ENCODE measurements around the gene ARHGAP10.
A peak's percentile ranks its signal among the peaks of the same experiment; 100 is the strongest.
"Not testable (repeated sequence)": the region's sequence is repeated elsewhere in the genome, so short reads cannot be mapped to it uniquely, and the experiment has no call there.

ARHGAP10 gene

DNA sequence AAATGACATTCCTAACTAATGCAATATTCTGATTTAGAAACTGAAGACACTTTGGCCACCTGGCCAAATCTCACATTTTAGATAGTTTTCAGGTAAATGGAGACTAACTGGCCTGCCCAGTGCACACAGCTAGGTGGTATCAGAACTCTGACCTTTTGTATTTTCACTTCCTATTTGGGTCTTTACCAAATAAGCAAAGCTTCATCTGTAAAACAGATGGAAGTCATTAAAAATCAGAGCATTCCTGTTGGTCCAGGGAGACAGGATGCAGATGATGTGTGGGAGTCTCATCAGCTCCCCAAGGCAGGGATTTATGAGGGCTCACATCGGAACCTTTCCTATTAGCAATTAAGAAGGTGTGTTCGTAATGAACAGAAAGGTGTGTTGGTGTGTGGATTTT lies 57.7 kb downstream of the ARHGAP10 start:
- DNase-seq (ENCODE audit: low spot score), result no peak
- TF ChIP-seq, protein P1, sequence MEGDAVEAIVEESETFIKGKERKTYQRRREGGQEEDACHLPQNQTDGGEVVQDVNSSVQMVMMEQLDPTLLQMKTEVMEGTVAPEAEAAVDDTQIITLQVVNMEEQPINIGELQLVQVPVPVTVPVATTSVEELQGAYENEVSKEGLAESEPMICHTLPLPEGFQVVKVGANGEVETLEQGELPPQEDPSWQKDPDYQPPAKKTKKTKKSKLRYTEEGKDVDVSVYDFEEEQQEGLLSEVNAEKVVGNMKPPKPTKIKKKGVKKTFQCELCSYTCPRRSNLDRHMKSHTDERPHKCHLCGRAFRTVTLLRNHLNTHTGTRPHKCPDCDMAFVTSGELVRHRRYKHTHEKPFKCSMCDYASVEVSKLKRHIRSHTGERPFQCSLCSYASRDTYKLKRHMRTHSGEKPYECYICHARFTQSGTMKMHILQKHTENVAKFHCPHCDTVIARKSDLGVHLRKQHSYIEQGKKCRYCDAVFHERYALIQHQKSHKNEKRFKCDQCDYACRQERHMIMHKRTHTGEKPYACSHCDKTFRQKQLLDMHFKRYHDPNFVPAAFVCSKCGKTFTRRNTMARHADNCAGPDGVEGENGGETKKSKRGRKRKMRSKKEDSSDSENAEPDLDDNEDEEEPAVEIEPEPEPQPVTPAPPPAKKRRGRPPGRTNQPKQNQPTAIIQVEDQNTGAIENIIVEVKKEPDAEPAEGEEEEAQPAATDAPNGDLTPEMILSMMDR (IDR thresholded peaks at IDR 0.05; ENCODE audit: extremely low read depth, missing control alignments), result no peak

DNA sequence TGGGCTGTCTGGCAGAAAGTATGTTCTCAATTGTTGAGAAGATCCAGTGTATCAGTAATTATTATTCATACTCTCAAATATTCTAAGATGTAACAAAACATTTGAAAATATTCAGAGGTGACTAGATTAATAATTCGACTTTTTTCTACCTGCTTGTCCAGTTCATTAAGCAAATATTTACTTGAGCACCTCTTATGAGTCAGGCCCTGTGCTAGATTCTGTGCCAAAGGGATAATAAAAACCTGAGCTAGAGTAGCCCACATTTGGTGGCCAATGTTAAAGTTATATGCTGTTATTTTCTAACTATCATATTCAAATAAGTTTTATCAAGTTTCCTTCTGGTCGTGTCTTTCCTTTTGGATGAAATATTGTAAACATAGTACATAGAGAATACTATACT lies 58.5 kb downstream of the ARHGAP10 start:
- TF ChIP-seq, protein P1 (IDR thresholded peaks at IDR 0.05; ENCODE audit: extremely low read depth, missing control alignments), result no peak
- DNase-seq (ENCODE audit: low spot score), result no peak

DNA sequence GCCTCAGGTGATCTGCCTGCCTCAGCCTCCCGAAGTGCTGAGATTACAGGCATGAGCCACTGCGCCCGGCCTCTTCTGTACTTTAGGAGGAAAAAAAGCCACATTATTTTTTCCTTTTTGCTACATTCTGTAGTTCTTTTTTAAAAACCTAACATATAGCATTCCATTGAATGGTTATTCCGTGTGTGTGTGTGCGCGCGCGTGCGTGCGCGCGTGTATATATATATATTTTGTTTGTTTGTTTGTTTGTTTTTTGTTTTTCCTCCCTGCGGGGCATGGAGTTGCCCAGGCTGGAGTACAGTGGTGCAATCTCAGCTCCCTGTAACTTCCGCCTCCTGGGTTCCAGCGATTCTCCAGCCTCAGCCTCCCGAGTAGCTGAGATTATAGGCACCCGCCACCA lies 59.5 kb downstream of the ARHGAP10 start:
- no peak for DNase-seq (ENCODE audit: low spot score)
- TF ChIP-seq, protein P1 (IDR thresholded peaks at IDR 0.05; ENCODE audit: extremely low read depth, missing control alignments), result no peak

DNA sequence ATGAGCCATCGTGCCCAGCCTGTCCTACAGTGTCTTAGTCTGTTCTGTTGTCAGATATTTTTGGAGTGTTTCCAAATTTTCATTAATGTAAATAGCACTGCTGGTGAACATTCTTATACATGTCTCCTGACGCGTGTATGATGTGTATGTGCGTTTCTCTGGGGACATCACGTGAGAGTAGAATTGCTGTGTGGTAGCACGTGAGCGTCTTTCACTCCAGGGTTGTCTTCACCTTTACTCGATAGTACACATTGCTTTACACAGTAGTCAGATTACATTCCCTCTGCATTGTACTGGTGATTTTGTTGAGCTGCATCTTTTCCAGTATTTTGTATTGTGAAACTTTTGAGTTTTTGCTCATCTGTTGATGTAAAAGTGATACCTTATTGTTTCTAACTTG lies 60.0 kb downstream of the ARHGAP10 start:
- TF ChIP-seq, protein P1 (IDR thresholded peaks at IDR 0.05; ENCODE audit: extremely low read depth, missing control alignments), result no peak
- DNase-seq (ENCODE audit: low spot score), result no peak

DNA sequence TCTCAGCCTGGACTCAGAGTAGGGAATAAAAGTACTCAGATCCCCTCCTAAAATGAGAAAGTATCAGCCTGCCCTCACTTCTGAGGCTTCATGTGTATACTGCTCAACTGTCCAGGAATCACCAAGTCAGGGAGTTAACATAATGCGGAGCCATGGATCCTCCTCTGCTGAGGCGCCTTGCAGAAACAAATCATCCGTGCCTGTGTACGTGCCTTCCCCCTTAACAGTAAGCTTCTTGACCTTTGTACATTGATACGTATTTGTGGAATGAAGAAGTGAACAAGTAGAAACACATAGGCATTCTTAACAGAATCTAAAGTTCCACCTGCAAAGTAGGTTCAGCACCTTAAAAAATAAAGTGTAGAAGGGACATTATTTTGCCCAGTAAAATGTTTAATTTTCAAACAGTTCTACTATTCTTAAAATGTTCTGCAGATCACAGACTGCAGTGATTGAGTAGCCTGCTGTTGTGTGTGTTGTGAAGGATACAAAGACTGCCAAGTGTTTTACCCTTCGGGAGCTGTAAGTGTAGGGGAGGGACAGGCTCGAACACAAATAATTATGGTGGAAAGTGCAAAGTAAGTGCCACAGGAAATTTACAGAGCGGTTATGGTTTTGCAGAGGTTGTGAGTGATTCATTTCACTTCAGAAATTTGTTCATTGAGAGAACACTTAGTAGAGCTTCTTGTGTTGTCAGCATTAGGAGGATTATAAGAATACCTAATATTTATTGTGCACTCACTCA lies 61.9 kb downstream of the ARHGAP10 start:
- DNase-seq (ENCODE audit: low spot score), result peak; percentile 26
- TF ChIP-seq, protein P1 (IDR thresholded peaks at IDR 0.05; ENCODE audit: extremely low read depth, missing control alignments), result no peak

DNA sequence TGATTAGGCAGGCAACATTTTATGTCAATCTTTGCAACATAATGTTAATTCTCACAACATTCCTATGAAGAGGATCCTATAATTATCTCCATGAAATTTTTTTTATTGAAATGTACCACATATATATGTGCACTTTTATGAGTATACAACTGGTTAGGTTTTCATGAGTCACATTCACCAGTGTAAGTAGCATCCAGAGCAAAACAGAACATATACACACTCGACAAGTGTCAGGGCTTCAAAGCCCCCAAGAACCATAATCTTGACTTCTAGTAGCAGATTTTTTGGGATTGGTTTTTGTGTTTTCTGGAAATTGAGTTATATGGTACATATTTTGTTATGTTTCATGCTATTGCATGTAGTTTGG lies 62.4 kb downstream of the ARHGAP10 start:
- DNase-seq (ENCODE audit: low spot score), result no peak
- TF ChIP-seq, protein P1 (IDR thresholded peaks at IDR 0.05; ENCODE audit: extremely low read depth, missing control alignments), result no peak

DNA sequence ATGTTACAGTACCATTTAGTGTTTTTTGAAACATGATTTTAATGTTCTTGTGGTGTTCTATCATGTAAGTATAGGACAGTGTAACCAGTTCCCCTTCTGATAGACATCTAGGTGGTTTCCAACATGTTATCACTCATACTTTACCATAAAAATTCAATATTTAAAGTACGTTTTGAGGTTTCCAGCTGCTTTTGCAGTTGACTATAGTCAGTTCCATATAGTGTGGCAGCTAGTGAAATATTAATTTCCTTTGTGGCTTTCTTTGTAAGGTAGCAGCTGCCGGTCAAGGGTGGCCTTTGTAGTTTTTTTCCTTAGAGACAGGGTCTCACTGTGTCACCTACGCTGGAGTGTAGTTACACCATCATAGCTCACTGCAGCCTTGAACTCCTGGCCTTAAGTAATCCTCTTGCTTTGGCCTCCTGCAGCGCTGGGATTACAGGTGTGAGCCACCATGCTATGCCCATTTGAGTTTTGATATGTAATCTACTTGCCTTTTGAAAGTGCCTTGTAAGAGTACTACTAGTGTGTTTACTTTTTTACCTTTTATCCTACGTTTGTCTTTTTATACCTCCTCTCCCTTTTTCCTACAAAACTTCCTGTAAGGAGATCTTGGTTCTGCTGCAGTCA lies 63.0 kb downstream of the ARHGAP10 start:
- DNase-seq (ENCODE audit: low spot score), result peak; percentile 25
- TF ChIP-seq, protein P1 (IDR thresholded peaks at IDR 0.05; ENCODE audit: extremely low read depth, missing control alignments), result no peak

DNA sequence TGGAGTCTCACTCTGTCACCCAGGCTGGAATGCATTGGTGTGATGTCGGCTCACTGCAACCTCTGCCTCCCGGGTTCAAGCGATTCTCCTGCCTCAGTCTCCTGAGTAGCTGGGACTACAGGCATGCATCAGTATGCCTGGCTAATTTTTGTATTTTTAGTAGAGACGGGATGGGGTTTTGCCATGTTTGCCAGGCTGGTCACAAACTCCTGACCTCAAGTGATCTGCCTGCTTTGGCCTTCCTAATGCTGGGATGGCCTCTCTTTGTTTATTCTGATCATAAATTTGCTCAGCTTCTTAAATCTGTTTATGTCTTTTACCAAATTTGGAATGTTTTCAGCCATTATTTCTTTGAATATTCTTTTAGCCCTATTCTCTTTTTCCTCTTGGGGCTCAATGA lies 67.2 kb downstream of the ARHGAP10 start:
- DNase-seq (ENCODE audit: low spot score), result not testable (repeated sequence)
